ENCODE data around the gene KCTD10.

The KCTD10 gene, protein sequence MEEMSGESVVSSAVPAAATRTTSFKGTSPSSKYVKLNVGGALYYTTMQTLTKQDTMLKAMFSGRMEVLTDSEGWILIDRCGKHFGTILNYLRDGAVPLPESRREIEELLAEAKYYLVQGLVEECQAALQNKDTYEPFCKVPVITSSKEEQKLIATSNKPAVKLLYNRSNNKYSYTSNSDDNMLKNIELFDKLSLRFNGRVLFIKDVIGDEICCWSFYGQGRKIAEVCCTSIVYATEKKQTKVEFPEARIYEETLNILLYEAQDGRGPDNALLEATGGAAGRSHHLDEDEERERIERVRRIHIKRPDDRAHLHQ

DNA sequence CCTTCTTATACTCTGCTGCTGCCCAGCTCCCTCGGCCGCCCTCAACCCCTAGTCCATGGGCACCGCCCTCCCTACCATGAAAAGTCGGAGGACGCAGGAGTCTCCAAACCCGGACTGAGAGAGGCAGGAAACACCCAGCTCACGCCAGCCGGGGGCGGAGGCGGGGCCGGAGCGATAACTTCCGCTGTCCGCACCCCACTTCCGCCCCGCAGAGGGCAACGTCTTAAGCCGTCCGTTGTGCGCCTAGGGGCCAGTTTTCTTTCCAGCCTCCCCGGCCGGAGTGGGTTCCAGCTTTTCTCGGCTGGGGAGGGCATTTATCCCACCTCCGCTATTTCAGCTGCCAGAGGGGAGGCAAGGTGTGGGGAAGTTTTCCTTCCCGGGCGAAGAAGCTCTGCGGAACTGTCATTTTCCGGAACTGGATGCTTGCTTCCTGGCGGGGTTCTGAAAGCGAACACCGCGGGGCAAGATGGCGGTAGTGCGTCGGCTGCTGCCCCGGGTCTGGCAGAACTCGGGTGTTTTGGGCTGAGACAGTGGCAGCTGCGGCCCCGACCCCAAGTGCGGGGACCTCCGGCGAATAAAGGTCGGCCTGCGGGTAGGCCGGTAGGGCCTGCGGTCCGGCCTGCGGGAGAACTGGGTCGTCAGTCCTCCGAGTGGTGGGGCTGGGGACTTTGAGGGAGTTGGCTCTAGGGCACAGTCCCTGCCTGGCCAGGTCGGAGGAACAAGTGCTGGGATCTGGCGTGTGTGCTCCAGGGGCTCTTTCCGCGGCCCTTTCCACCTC is at the start of gene KCTD10, which contains the start of gene UBE3B:
Gene KCTD10 (minus strand): TSS at position 116 of the 778 bp plus-strand sequence. CDS start 38 bp downstream, at position 78.
Gene UBE3B (plus strand): TSS at position 450 of the 778 bp plus-strand sequence. CDS start 5,918 bp downstream, outside the sequence.
- DNase-seq (ENCODE audit: low read depth, low spot score) = peak; percentile 95

DNA sequence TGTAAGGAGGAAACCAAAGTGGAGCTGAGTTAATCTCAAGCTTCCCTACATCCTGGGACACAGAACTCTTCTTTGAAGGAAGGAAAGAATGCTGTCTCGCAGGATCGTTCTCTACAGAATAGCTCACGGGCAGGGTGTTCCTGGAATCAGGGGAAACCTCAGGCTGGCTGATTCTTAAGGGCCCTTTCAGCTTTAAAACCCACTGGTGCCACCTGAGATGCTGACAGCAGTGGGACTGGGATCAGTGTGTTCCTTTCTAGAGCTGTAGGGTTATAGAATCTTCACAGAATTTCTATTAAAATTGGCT is 48.1 kb upstream of the KCTD10 start:
- no peak for DNase-seq (ENCODE audit: low read depth, low spot score)

DNA sequence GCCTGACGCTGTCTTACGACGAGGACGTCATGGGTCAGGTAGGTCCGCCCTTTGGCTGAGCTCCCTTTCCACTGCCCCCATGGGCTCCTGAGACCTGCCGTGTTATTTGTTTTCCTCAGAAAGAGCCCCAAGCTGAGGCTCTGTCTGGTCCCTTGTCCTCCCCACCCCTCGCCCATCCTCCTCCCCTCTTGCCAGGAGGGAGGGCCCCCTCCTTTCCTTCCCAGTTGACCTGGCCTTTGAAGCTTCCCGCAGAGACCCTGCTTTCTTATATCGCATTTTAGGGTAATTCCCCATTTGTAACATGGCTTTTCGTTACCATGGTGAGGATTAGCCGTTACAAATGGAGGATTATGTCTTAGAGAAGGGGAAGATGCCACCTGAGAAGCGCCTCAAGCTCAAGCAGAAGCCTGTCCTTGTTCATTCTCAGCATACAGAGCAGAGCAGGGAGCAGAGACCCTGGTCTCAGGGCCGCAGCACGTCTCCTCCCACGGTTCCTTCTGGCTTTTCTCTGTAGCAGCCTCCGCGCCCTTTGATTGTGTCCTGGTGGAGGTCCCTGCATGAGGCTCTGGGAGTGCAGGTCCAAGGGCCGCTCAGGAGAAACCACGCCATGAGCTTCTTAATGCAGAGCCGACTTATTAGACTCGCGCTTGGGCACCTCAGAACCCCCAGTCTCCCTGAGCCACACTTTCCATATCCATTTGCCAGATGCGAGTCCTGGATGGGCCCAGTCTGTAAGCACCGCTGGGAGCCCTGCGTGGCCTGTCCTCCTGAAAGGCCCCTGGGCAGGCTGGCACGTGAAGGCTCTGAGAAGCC is 47.6 kb upstream of the KCTD10 start:
- no peak for DNase-seq (ENCODE audit: low read depth, low spot score)

- no peak for DNase-seq (ENCODE audit: low read depth, low spot score)
Measured at GRCh38 chr12:109523504-109523903, 46.4 kb upstream of the KCTD10 start.

GRCh38 chr12:109523071-109523470 is 46.0 kb upstream of the KCTD10 start:
- no peak for DNase-seq (ENCODE audit: low read depth, low spot score)

- DNase-seq (ENCODE audit: low read depth, low spot score) = no peak
Measured at GRCh38 chr12:109521831-109522230, 44.7 kb upstream of the KCTD10 start.

DNA sequence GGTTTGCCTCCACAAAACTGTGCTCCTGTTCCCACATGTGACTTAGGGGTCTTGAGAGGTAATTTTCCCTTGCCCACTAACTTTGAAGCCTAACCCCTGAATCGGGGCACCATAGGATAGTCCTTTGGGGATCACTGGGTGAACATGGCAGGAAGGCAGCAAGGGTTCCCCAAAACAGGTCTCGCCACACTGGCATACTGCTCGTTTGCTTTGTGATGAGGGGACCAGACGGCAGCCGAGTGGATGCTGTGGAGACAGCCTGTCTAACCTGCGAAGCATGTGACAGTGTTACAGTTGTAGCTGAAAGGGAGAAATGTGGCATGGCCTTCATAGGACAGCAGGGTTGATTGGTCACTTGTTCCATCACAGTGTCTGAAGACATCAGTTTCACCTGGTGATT is 42.7 kb upstream of the KCTD10 start:
- no peak for DNase-seq (ENCODE audit: low read depth, low spot score)

GRCh38 chr12:109518820-109519665 is 41.9 kb upstream of the KCTD10 start:
- DNase-seq (ENCODE audit: low read depth, low spot score) = peak; percentile 80

DNA sequence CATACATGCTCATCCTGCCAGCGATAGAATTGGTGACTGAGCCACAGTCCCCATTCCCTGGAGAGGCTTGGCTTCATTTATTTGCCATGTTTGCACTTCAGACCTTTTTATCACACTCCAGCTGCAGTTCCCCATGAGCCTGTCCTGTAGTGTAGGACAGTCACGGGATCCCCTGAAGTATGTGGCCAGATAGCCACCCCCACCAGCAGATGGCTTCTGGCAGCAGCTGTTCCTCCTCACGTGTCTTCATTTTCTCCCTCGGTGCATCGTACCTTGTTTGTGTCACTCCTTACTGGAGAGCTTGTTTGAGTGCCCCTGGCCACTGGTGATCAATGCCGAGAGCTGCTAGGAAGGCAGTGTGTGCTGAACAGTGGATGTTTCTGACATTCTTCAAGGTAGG is 40.5 kb upstream of the KCTD10 start:
- DNase-seq (ENCODE audit: low read depth, low spot score) = no peak

- no peak for DNase-seq (ENCODE audit: low read depth, low spot score)
Measured at GRCh38 chr12:109513977-109514376, 36.9 kb upstream of the KCTD10 start.

DNA sequence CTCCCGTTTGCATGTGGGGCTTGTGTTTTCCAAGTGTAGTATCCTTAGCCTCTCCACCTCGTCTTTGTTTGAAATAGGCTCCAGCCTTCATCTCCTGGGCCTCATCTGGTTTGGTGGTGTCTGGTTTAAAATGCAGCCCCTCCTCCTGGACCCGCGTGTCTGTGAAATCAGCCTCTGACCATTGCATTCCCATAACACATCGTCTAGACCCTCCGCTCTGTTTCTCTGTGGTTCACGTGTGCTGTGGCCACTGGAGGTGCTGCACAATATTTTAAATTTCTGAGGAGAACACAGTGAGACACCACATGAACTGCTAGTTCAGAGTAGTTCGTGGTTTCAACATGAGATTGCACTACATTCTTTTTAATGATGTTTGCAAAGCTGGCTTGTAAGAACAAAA is 36.0 kb upstream of the KCTD10 start:
- peak; percentile 26 for DNase-seq (ENCODE audit: low read depth, low spot score)

DNA sequence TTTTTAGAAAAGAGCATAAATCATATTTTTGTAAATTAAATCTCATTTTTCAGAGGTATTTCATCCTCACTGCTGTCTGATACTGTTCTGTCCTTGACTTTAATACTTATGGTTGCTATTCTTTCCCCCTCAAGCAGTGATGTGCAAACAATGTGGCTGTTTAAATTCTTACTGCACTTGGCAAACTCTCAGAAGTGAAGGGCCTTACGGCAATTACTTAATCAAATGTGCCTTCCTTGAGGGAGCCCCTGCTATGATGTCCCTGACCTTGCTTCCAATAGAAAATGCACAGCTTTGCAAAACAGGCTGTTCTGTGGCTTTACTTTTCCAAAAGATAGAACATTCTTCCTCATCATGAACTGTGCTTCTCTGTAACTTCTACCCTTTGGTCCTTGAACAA is 35.5 kb upstream of the KCTD10 start:
- DNase-seq (ENCODE audit: low read depth, low spot score) = peak; percentile 16

DNA sequence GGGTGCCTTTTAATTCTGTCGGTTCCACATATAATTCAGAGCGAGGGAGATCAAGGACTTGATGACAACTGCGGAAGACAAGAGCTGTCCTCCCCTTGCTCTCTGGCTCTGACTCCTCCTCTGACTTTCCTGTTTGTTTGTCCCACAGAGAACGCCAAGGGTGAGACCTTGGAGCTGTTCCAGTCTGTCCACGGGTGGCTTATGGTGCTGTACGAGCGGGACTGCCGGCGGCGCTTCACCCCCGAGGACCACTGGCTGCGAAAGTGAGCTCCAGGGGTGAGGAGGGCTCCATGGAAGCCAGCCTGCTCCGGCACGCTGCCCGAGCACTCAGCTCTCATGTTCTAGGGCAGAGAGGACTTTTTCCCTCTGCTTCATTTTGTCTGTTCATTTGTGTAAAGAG is 33.1 kb upstream of the KCTD10 start:
- DNase-seq (ENCODE audit: low read depth, low spot score) = no peak

- DNase-seq (ENCODE audit: low read depth, low spot score) = peak; percentile 12
Measured at GRCh38 chr12:109504068-109504467, 27.0 kb upstream of the KCTD10 start.

GRCh38 chr12:109503611-109504010 is 26.5 kb upstream of the KCTD10 start:
- DNase-seq (ENCODE audit: low read depth, low spot score) = no peak

- DNase-seq (ENCODE audit: low read depth, low spot score) = no peak
Measured at GRCh38 chr12:109502332-109502731, 25.2 kb upstream of the KCTD10 start.

DNA sequence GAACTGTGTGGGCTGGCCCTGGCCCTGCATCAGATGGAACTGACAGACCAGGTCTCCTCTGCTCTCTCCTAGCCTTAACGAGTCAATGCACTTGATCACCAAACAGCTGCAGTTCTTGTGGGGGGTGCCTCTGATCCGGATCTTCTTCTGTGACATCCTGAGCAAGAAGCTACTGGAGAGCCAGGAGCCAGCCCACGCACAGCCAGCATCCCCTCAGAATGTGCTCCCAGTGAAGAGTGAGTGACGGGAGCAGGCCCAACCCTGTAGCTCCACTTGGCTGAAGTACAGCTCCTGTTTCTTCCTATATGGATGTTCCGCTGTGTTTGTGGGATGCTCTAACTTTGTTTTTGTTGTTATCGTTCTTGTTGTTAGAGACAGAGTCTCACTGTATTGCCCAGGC is 24.2 kb upstream of the KCTD10 start:
- no peak for DNase-seq (ENCODE audit: low read depth, low spot score)

- DNase-seq (ENCODE audit: low read depth, low spot score) = no peak
Measured at GRCh38 chr12:109500406-109501185, 23.5 kb upstream of the KCTD10 start.

DNA sequence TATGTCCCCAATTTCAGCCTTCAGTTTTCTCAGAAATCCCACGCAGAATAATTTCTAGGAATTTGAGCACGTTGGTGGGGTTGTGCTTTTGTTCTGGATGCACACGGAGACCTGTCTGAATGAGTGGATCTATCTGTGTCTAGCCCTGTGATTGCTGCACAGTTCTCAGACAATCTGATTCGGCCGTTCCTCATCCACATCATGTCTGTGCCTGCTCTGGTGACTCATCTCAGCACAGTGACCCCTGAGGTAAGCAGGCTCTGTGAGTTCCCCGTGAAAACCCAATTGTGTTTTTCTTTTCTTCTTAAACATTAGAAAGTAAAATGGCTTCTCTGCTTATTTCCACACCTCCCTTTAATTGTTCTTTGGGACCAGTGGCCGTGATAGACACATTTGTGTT is 20.6 kb upstream of the KCTD10 start:
- DNase-seq (ENCODE audit: low read depth, low spot score) = peak; percentile 46

GRCh38 chr12:109496306-109496705 is 19.2 kb upstream of the KCTD10 start:
- no peak for DNase-seq (ENCODE audit: low read depth, low spot score)

DNA sequence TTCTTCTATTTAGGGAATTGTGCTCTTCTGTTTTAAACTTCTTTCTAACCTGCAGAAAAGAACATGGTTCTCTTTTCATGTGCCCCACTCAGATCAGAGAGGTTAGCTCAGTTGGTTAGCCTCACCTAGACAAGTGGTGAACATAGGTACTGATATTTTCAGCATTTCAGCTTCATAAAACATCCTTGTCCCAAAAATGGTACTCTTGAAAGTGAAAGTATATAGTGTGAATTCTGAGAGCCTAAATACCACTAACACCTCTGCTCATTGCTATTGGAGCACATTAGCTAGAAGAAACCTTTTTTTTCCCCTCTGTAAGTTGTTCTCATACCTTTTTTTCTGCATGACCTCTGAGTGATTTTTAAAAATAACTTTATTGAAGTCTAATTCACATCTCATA is 17.9 kb upstream of the KCTD10 start:
- no peak for DNase-seq (ENCODE audit: low read depth, low spot score)
